ENCODE measurements around the gene KDELR1.

Gene KDELR1

DNA sequence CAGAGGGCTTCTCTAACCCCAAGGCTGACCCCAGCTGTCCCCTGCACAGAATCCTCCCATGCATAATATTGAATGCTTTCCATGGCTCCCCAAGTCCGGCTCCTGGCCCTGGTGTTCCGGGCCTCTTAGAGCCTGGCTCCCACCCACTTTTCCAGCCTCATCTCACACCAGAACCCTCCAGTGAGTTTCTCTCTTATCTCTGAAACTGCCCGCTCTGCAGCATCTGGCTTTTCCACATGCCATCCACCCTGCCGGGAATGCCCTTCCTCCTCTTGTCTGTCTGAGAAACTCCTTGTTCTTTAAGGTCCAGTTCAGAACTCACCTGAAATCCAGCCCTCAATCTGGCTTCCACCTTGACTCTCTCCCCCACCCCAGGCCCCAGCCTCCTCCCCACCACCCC, 20.4 kb downstream of the KDELR1 start:
- no peak for DNase-seq

DNA sequence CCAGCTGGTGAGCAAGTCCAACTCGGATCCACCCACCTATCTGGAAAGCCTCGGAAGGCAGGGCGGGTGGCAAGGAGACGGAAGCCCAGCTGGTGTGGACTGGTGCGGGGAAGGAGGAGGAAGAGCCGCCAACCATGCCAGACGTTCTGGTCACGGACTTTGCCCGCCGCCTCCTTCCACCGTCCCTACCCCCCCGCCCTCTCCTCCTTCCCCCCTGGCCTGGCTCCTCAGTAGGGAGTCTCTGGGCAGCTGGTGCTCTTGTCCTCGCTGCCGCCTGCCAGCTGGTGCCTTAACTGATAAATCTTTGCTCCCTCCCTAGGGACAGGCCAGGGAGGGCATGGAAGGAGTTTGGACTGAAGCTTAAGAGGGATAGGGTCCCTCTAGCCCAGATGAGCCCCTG, 22.4 kb downstream of the KDELR1 start:
- no peak for DNase-seq

DNA sequence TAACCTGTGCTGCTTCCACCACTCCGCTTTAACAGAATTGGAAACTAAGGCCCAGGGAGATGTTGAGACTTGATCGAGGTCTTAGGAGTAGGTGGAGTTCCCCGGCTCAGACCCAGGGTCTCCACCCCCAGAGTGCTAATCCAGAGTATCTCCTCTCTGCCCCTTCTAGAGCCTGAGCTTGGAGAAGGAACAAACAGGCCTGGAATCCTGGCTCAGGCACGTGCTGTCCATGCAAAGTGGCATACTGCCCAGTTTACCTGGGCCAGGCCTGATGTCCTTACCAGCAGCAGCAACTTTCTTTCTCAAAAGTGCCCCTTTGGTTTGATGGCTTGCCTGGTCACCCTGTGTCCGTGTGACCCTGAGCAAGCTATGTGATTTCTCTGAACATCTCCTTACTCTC, 23.5 kb downstream of the KDELR1 start:
- DNase-seq = no peak

DNA sequence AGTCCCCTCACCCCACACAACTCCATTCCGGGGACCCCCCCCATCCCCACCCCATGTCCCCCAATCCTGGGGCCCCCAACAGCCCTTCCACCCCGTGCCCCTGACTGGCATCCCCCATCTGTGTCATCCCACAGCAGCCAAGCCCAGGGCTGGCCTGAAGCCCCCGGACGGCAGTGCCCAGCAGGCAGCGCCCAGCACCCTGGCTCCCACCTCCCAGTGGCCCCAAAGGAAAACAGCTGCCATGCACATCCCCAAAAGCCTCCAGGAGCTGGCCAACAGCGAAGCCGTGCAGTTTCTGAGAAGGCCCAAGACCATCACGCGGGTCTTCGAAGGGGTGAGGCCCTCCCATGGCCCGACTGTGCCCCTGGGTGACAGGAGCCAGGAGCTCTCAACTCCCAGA, 25.7 kb downstream of the KDELR1 start:
- DNase-seq = no peak

DNA sequence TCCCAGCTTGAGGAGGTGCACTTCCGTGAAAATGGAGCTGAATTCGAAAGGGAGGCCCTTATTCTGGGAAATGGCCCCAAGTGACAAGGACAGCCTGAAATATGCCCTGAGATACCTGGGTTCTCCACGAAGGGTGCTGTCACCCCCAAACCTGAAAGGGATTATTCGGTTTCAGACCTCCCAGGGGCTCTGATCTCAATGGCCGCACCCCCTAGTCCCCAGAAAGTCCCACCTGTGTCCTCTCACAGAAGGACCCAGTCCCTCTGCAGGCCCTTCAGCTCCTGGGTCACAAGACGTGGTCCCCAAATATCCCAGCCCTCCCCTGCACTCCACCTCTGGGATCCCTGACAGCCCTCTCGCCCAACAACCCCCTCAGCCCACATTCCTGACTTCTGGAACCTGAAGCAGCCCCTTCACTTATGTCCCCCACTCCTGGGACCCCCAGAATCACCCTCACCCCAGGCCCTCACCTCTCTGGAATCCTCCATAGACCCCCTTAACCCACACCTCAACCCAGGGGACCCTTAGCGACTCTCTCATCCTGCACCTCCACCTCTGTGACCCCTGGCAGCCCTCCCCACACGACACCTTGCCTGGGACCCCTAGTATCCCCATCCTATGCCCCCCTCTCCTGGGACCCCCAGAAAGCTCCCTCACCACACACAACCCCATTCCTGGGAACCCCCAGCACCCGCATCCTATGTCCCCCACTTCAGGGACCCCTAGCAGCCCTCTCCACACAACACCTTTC, 26.6 kb downstream of the KDELR1 start:
- DNase-seq = no peak

DNA sequence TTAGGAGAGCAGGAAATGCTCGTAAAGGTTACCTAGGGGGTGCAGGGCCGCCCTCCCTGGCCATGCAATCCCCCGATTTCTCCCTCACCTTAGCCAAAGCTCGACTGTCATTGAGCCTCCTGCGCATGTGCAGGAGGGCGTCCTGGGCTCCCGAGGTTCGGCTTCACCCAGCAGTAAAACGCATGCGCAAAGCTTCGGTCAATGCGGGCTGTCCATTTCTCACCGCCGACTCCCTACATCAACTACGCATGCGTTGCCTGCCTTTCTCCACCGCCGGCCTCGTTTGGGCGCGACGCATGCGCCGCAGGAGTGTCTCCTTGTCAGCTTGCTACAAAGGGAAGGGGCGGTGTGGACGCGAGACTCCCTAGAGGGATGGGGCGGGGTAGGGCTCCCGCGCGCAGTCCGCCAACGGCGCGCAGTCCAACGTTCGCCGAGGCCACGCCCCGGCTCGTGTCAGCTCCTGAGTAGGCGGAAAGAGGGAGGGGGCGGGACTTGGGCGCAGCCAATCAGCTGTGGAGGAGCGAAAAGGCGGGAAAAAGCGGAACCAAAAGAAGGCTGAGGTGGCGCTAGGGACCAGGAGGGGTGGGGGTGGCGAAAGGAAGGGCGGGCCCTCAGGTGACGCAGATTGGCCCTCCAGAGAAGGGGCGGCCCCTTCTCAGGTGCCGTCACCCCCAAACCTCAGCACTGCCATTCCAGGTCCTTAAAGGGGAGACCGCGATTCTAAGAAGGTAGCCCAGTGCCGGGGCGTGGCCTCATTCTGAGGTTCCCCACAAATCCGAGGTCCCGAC, 27.3 kb downstream of the KDELR1 start, which contains the start of the genes SYNGR4 and TMEM143:
SYNGR4 (plus strand) TSS at position 558 of the 788 bp plus-strand sequence. CDS start 1,476 bp downstream, outside the sequence.
TMEM143 (minus strand) TSS at position 131 of the 788 bp plus-strand sequence; CDS start at position 111, 20 bp downstream.
- DNase-seq = peak; percentile 99

DNA sequence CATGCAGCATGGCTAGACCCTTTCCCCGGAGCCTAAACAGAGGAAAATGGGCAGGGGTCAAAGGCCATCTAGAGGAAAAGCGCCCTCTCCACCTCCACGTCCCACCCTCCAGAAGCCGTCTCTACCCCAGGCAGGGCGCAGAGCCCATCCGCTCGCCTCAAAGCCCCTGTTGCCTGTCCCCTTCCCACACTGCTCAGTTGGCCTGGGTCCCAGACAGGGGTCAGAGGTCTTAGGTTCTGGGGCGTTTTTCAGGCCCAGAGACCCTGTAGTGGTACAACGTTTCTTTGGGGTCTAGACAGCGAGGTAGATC, 27.9 kb downstream of the KDELR1 start:
- DNase-seq = no peak

DNA sequence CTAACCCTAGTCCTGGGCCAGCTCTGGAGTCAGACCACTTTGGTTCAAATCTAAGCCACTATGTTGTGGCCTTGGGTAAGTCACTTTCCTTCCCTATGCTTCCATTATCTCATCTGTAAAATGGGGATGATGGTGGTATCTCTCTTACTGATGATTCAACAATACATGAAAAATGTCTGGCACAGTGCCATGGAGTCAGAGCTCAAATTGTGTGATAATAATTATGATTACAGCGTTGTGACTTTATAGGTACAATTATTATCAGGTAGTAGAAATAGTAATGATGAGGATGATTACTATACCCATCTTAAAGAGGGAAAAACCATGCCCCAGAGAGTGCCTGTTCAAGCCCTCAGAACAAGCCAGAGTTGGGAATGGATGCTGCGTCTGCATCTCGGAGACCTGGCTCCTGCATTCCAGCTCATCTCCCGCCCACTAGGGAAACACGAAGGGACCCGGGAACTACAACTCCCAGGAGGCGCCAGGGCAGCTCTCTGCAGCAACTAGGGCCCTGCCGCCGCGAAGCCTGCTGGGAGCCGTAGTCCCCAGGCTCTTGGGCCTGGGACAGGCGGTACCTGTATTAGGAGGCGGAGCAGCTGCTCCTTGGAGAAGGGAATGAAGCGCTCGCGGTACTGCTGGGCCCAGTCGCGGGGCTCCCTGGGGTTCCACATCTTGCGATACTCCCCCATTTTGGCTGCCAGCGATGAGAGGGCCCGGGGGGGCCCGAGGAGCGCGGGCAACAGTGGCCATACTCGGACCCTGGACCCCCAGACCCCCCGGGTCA, 28.4 kb downstream of the KDELR1 start:
- peak; percentile 92 for DNase-seq

DNA sequence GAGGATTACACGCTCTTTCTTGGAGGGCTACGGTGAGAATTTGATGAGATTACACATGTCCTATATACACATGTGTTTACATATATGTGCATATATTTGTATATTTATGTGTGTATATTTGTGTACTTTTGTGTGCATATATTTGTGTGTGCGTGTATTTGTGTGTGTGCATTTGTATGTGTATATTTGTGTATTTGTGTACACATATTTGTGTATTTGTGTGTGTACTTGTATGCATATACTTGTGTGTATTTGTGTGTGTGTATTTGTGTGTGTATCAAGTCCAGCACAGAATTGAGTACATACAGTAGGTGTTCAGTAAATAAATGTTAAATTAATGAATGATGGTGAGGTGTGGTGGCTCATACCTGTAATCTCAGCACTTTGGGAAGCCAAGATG, 29.4 kb downstream of the KDELR1 start:
- no peak for DNase-seq

DNA sequence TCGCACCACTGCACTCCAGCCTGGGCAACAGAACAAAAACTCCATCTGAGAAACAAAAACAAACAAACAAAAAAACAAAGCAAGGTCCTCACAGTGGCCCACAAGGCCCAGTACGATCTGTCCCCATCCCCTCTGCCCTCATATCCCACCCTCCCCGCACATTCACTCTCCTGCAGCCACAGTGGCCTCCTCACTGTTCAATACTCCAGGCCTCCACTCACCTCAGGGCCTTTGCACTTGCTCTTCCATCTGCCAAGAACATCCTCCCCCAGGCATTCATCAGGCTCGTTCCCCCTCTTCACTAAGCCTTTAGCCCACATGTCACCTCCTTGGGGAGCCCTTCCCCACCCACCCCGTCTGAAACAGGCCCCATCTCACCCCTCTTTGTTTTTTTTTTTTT, 32.2 kb downstream of the KDELR1 start:
- no peak for DNase-seq

DNA sequence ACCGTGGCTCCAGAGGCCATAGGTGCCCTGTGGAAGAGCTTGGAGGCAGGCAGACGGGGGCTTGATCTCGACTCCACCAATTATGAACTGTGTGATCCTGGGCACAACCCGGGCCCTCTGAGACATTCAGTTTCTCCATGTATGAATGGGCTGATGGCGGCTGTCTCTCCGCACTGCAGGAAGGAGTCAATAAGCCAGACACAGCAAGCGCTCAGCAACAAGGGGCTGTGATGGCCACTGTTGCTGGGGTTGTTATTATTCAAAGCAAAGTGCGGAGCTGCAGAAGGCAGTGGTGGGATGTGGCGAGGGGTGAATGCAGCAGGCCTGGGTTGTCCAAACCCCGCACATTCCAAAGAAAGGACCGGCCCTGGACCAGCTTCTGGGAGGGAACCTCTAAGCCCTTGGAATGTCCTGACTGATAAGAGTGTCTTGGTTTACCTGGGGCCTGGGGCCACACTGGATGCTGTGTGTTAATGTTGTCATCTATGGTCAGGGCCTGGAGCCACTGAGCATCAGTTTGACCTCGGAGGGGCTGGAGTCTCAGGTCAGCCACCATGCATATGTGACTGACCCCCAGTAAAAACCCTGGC, 35.9 kb downstream of the KDELR1 start:
- no peak for DNase-seq

DNA sequence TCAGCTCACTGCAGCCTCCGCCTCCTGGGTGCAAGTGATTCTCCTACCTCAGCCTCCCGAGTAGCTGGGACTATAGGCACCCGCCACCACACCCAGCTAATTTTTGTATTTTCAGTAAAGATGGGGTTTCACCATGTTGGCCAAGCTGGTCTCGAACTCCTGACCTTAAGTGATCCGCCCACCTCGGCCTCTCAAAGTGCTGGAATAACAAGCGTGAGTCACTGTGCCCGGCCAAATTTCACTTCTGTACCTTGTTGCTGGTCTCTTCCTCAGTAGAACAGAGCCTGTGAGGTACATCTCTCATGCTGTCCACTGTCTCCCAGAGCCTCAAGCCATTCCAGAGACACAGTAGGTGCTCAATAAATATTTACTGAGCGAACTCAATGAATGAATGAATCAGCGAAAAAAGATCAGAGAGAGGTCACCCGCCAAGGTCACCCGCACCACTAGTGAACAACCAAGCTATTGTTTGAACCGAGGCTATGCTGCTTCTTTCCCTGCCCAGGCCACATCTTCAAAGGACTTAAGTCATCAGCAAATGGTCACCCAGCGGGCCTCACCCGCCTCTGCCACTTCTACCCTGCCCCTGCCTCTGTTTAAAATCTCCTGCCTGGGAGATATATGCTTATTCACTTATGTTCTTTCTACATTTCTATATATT, 36.9 kb downstream of the KDELR1 start:
- no peak for DNase-seq

DNA sequence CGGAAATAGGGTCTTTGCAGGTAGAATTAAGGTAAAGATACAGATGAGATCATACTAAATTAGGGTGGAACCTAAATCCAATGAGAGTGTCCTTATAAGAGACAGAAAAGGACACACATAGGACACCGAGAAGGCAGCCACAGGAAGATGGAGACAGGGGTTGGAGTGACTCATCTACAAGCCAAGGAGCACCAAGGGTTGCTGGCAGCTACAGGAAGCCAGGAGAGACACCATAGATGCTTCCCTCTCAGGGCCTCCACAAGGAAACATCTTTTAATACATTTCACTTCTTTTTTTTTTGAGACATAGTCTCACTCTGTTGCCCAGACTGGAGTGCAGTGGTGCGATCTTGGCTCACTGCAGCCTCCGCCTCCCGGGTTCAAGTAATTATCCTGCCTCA, 37.7 kb downstream of the KDELR1 start:
- no peak for DNase-seq

DNA sequence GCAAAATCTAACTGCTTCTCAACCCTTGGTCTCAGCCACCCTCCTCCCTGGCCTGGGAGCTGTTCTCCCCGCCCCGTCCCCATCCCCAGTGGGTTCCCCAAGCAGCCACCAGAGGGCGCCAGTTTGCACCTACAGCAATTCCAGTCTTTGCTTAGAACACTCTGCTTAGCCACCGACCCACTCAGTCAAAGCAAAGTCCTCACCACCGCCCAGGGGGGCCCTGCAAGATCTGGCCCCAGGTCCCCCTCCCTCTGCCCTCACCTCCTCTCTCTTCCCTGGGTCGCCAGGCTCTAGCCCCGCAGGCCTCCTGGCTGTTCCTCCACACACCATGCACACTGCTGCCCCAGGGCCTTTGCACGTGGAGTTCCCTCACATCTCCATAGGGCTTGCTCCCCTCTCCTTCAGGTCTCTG, 40.0 kb downstream of the KDELR1 start:
- peak; percentile 86 for DNase-seq

DNA sequence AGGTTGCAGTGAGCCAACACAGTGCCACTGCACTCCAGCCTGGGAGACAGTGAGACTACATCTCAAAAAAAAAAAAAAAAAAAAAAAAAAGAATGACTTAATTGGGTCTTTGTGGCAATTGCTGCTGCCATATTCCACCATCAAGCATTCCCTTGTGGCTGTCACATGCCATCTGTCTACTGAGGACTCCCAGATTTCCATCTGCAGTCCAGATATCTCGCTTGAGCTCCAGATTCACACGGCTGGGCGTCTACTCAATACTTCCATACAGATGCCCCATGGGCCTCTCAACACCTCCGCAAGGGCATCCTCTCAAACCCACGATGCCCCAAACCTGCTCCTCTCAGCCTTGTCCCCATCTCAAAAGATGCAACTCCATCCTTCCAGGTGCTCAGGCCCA, 40.5 kb downstream of the KDELR1 start:
- no peak for DNase-seq

DNA sequence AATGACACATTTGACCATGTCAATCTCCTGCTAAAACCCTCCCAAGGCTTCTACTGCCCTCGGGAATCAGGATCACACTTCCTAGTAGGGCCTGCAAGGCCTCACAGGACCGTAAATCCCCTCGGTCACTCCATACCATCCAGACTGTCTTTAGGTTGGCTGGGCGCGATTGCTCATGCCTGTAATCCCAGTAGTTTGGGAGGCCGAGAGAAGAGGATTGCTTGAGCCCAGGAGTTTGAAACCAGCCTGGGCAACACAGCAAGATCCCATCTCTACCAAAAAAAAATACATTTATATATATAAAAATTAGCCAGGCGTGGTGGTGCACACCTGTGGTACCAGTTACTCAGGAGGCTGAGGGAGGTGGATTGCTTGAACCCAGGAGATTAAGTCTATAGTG, 42.6 kb downstream of the KDELR1 start:
- DNase-seq = no peak

DNA sequence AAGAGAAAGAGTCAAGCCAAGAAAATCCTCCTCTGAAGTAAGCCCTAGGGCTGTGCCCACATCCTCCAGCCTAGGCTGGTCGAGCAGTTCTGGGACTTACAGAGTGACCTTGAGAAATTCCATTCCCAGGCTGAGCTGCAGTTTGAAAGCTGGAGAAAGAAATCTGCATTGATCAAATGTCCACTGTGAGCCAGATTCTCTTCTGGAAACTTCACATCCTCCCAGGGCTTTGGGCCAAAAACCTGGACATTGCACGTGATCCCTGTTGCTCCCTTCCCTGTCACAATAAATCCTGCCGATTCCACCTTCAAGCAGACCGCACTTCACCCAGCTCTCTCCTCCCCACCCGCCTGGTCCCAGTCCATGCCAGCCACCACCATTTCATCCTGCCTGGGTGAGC, 43.3 kb downstream of the KDELR1 start:
- DNase-seq = no peak

DNA sequence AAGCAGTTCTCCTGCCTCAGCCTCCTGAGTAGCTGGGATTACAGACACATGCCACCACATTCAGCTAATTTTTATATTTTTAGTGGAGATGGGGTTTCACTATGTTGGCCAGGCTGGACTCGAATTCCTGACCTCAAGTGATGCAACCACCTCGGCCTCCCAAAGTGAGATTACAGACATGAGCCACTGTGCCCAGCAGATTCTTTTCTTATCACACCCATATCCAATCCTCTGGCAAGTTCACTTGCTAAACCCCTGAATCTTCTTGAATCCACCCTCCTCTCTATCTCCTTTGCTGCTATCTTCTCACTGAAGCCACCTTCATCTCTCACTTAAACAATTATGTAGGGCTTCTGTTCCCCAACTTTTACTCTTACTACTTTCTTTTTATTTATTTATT, 45.2 kb downstream of the KDELR1 start:
- no peak for DNase-seq

DNA sequence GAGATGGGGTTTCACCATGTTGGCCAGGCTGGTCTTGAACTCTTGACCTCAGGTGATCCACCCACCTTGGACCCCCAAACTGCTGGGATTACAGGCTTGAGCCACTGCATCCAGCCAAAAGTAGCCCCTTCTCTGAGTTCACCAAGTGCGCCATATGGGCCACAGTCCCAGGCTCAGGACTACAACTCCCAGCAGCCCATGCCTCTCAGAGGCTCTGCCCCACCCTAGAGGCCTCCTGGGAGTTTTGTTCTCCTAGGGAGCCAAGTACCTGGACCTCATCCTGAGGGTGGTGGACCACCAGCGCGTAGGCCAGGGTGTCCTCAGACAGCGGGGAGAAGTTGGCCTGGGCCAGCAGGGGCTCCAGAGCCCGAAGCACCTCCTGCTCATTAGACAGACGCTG, 46.5 kb downstream of the KDELR1 start:
- no peak for DNase-seq

DNA sequence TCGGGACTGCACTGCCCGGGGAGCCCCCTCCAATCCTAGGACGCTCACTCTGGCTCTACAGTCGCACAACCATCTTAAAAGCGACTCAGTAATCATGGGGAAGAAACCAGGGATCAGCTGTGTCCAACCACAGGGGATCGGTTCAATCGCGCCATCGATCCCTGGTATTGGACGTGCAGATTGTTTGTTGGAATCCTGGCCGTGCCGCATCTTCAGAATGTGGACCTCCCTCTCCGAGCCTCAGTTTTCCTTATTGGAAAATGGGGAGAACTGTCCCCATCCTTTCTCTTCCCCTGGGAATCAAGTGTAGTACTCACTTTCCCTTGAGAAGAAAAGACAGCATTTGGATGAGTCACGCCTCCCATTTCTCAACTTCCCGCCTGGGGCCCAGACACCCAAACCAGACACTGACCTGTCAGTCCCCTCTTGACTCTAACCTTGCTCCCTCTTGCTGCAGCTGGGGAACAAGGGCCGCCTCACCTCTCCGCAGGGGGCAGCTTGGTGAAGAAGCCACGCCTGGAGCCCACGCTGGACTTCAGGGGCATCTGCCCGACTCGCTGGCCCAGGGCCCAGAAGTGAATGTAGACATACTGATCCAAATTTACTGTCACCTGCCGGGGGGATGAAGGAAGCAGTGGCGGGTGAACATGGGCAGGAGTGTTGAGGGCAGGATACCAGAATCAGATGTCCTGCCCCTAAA, 48.4 kb downstream of the KDELR1 start:
- DNase-seq = no peak

DNA sequence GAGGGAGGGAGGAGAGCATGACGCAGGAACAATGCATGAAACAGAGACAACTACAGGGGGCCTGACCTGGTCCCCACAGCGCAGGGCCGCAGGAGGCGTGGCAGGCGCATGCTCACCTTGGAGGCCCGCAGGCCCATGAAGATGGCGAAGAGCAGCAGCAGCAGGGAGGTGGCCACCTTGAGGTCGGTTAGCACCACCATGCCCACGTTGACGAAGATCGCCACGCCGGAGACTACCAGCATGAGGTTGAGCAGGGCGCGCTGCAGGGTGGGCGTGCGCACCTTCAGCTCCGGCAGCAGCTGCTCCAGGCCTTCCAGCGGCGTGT, 49.0 kb downstream of the KDELR1 start:
- DNase-seq = no peak

Data from CD4-positive, alpha-beta T cell treated with Interleukin-17A for 4 hours (primary cell).